ENCODE results near the gene ENG. TPM values are rescaled to one million over a fixed set of nuclear protein-coding genes. Genes with fewer than 3 reads are reported as not detected.
A peak's percentile ranks its signal among the peaks of the same experiment; 100 is the strongest.

The ENG gene
- polyA plus RNA-seq, 1 of the 3 experiments (the other 2 are of a cell fraction) = 18.8 TPM

DNA sequence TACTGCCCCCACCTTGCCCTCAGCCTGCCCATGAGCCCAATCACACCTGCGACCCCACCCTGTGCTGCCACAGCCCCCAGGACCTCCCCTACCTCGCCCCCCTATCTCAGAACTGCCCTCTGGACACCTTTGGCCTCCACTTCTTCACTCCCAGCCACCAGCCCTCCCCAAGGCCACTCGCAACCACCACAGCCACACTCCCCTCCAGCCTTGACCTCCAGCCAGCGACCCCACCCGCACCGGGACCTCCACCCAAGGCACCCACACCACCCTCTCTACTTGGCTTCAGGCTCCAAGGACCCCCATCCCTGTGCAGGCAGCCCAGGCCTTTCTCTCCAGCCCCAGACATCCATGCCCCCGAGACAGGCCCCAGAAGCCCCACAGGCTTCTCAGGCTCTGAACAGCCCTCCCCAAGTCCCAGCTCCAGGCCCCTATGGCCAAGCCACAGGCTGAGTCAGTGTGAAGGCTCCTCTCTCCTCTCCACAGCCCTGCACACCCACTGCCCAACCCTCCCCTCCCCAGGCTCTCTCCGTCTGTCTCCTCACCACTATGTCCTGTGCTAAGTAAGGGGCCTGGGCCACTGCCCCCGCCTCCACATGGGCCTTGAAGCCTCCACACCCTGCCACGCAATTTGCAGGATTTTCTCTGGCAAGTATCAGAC lies 21.0 kb upstream of the ENG start (continued):
- TF ChIP-seq NRF1 (IDR thresholded peaks at IDR 0.05; ENCODE audit: low read depth, low read length) = no peak

DNA sequence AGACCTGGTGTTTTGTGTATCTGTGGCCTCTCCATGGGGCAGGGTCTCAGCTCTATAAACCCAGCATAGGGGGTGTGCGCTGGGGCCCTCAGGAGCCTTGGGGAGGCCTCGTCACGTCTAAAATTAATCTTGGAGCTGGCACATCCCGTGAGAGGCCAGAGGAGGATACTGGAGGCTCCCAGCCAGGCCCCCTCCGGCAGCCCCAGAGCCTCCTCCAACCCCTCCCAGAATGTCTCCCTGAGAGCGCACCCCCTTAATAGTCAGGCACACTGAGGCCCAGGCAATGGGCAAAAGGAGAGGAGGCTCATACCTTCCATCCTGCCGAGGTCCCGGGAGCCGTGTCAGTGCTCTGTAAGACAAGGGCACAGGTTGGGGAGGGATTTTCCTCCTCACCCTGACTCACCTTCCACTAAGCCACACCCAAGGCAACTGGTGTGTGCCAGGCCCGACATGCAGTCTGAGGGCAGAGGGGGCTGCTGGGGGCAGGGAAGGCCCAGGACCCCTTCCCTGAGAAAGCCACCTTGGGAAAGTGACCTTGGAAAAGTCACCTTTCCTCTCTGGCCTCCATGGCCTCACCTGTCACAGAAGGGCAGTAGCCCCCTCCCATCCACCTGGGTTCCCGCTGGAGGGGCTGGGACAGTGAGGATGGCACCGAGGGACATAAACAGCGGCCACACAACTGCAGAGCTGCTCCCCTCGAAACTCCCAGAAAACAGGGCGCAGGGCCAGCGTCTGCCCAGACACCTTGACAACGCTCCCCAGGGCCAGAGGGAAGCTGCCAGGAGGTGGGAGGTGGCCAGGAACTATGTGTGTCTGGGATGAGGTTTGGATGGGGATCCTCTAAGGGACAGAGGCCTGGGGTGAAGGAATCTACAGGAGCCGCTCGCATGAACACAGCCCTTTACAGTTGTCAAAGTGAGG lies 20.1 kb upstream of the ENG start:
- no peak overlapping the region for H3K27ac ChIP-seq (ENCODE audit: low read depth in 2 of 2, low read length in 1 of 2)
- no peaks in the 10 kb centered on the region for H3F3A ChIP-seq (replicated peaks; ENCODE audit: insufficient read depth)
- H3K4me3 ChIP-seq (ENCODE audit: low read depth in 2 of 2, low read length in 1 of 2) = no peak overlapping the region
- CTCF ChIA-PET = interaction anchor here (0.8 to 10.6 kb wide), 7 partner anchors 10 to 139 kb away, joined by 3 to 116 read pairs (median 31); partner anchors contain the start of genes CDK9, ENG and TOR2A
- H2AFZ ChIP-seq (ENCODE audit: low read depth) = no peak overlapping the region
- no peak overlapping the region; the same call in 1 of the 2 replicates for H3K4me2 ChIP-seq
- H3K27me3 ChIP-seq (ENCODE audit: insufficient read depth) = no peaks in the 10 kb centered on the region
- H3K36me3 ChIP-seq (replicated peaks in 1 of 2; ENCODE audit: control insufficient read depth in 1 of 2, insufficient read depth in 2 of 2, low read length in 1 of 2) = peaks cover 0 to 12% of the 10 kb centered on the region in 2 experiments
- no peak for DNase-seq
- H3K9ac ChIP-seq = no peak overlapping the region
- TF ChIP-seq FOXM1 (IDR thresholded peaks at IDR 0.05; ENCODE audit: low read depth) (no peak), EZH2phosphoT487 (IDR thresholded peaks at IDR 0.05; ENCODE audit: borderline replicate concordance, low read depth) (no peak), POLR2AphosphoS5 (IDR thresholded peaks at IDR 0.05; ENCODE audit: low read depth, low read length) (no peak), RCOR1 (IDR thresholded peaks at IDR 0.05; ENCODE audit: low read length) (no peak), RXRA (IDR thresholded peaks at IDR 0.05; ENCODE audit: borderline replicate concordance, low read depth) (no peak), RAD21 (IDR thresholded peaks at IDR 0.05; ENCODE audit: low read length) (no peak), GABPA (IDR thresholded peaks at IDR 0.05; ENCODE audit: low read depth) (no peak)
- TF ChIP-seq, protein P1, sequence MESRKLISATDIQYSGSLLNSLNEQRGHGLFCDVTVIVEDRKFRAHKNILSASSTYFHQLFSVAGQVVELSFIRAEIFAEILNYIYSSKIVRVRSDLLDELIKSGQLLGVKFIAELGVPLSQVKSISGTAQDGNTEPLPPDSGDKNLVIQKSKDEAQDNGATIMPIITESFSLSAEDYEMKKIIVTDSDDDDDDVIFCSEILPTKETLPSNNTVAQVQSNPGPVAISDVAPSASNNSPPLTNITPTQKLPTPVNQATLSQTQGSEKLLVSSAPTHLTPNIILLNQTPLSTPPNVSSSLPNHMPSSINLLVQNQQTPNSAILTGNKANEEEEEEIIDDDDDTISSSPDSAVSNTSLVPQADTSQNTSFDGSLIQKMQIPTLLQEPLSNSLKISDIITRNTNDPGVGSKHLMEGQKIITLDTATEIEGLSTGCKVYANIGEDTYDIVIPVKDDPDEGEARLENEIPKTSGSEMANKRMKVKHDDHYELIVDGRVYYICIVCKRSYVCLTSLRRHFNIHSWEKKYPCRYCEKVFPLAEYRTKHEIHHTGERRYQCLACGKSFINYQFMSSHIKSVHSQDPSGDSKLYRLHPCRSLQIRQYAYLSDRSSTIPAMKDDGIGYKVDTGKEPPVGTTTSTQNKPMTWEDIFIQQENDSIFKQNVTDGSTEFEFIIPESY (IDR thresholded peaks at IDR 0.05; ENCODE audit: borderline replicate concordance, low read depth) = no peak
- H3K4me1 ChIP-seq (ENCODE audit: control insufficient read depth in 1 of 2, insufficient read depth in 2 of 2, low read depth in 1 of 2, low read length in 1 of 2) = peaks cover 9 to 39% of the 10 kb centered on the region in 2 experiments; a peak in 2 of 4 replicates
- no peaks in the 10 kb centered on the region for H4K20me1 ChIP-seq (ENCODE audit: insufficient read depth)
- WGBS (ENCODE audit: low lambda C conversion rate) = 86% methylated on average over 7 of the region's 19 CpGs
- no peaks in the 10 kb centered on the region for H3K9me2 ChIP-seq
- H3K79me2 ChIP-seq (ENCODE audit: insufficient read depth) = peaks cover 7% of the 10 kb centered on the region; the same call in 1 of the 2 replicates
- H3K9me3 ChIP-seq = no peaks in the 10 kb centered on the region
- POLR2A ChIA-PET = interaction anchor here (0.8 to 0.9 kb wide), 3 partner anchors 10 to 82 kb away, joined by 3 read pairs; no protein-coding TSS in a partner anchor

DNA sequence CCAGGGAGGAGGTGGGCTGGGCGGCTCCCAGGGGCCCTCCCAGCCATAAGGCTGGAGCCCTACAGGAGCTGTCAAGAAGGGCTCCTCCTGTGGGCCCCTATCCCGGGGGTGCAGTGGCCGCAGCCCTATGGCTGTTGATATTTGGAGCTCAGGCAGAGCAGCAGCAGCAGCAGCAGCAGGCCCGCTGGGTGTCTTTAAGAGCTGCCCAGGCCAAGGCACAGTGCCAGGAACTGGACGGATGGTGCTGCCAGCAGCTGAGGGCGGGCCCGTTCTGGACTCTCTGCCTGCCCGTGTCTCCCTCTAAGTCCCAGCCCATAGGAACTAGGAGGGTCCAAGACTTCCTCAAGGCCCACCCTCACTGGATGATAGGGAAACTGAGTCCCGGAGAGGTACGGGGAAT lies 19.4 kb upstream of the ENG start:
- TF ChIP-seq FOXJ3 (CRISPR knock-in tag; IDR thresholded peaks at IDR 0.05) = no peak
- TF ChIP-seq FOXM1 (IDR thresholded peaks at IDR 0.05; ENCODE audit: low read depth) = no peak
- no peak for TF ChIP-seq RFX5 (IDR thresholded peaks at IDR 0.05; ENCODE audit: low read length)
- TF ChIP-seq GATA2 (CRISPR knock-in tag; IDR thresholded peaks at IDR 0.05) = no peak
- TF ChIP-seq, protein P2, sequence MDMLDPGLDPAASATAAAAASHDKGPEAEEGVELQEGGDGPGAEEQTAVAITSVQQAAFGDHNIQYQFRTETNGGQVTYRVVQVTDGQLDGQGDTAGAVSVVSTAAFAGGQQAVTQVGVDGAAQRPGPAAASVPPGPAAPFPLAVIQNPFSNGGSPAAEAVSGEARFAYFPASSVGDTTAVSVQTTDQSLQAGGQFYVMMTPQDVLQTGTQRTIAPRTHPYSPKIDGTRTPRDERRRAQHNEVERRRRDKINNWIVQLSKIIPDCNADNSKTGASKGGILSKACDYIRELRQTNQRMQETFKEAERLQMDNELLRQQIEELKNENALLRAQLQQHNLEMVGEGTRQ (IDR thresholded peaks at IDR 0.05; ENCODE audit: borderline replicate concordance, low read depth, low read length) = no peak
- TF ChIP-seq NRF1 (IDR thresholded peaks at IDR 0.05; ENCODE audit: low read depth, low read length) = no peak
- TF ChIP-seq EZH2phosphoT487 (IDR thresholded peaks at IDR 0.05; ENCODE audit: borderline replicate concordance, low read depth) = no peak
- TF ChIP-seq, protein P3, sequence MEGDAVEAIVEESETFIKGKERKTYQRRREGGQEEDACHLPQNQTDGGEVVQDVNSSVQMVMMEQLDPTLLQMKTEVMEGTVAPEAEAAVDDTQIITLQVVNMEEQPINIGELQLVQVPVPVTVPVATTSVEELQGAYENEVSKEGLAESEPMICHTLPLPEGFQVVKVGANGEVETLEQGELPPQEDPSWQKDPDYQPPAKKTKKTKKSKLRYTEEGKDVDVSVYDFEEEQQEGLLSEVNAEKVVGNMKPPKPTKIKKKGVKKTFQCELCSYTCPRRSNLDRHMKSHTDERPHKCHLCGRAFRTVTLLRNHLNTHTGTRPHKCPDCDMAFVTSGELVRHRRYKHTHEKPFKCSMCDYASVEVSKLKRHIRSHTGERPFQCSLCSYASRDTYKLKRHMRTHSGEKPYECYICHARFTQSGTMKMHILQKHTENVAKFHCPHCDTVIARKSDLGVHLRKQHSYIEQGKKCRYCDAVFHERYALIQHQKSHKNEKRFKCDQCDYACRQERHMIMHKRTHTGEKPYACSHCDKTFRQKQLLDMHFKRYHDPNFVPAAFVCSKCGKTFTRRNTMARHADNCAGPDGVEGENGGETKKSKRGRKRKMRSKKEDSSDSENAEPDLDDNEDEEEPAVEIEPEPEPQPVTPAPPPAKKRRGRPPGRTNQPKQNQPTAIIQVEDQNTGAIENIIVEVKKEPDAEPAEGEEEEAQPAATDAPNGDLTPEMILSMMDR (IDR thresholded peaks at IDR 0.05) = no peak
- no peak for TF ChIP-seq TEAD4 (IDR thresholded peaks at IDR 0.05; ENCODE audit: borderline replicate concordance, insufficient read depth)
- no peak for TF ChIP-seq TAF1 (IDR thresholded peaks at IDR 0.05; ENCODE audit: borderline replicate concordance, low read depth, low read length)
- no peak for TF ChIP-seq POLR2AphosphoS5 (IDR thresholded peaks at IDR 0.05; ENCODE audit: low read depth, low read length)
- no peak for TF ChIP-seq FOSL2 (IDR thresholded peaks at IDR 0.05; ENCODE audit: borderline replicate concordance, low read depth)
- ChIA-PET CTCF (interaction anchor here (0.6 to 10.6 kb wide), 11 partner anchors 10 to 168 kb away, joined by 3 to 116 read pairs (median 5); partner anchors contain the start of genes CDK9, ENG and TOR2A), POLR2A (interaction anchor here (0.8 to 0.9 kb wide), 3 partner anchors 11 to 81 kb away, joined by 3 read pairs; no protein-coding TSS in a partner anchor)
- DNase-seq = peak; percentile 69
- H3K9me3 ChIP-seq = no peaks in the 10 kb centered on the region
- H3K4me2 ChIP-seq = no peak overlapping the region; the same call in 1 of the 2 replicates
- WGBS (ENCODE audit: low lambda C conversion rate) = no CpG with 5 or more reads among the region's 10 CpGs
- H2AFZ ChIP-seq (ENCODE audit: low read depth) = no peak overlapping the region
- peaks cover 7% of the 10 kb centered on the region; the same call in 1 of the 2 replicates for H3K79me2 ChIP-seq (ENCODE audit: insufficient read depth)
- H3K27ac ChIP-seq (ENCODE audit: low read depth in 2 of 2, low read length in 1 of 2) = no peak overlapping the region
- H3K4me1 ChIP-seq (ENCODE audit: control insufficient read depth in 1 of 2, insufficient read depth in 2 of 2, low read depth in 1 of 2, low read length in 1 of 2) = peaks cover 9 to 39% of the 10 kb centered on the region in 2 experiments; a peak in 2 of 4 replicates
- no peaks in the 10 kb centered on the region for H3K9me2 ChIP-seq
- peaks cover 0 to 12% of the 10 kb centered on the region in 2 experiments for H3K36me3 ChIP-seq (replicated peaks in 1 of 2; ENCODE audit: control insufficient read depth in 1 of 2, insufficient read depth in 2 of 2, low read length in 1 of 2)
- no peak overlapping the region for H3K4me3 ChIP-seq (ENCODE audit: low read depth in 2 of 2, low read length in 1 of 2)
- H3F3A ChIP-seq (replicated peaks; ENCODE audit: insufficient read depth) = no peaks in the 10 kb centered on the region
- H4K20me1 ChIP-seq (ENCODE audit: insufficient read depth) = no peaks in the 10 kb centered on the region
- no peaks in the 10 kb centered on the region for H3K27me3 ChIP-seq (ENCODE audit: insufficient read depth)
- no peak overlapping the region for H3K9ac ChIP-seq

All from SK-N-SH (cell line).